Measurements from ENCODE around the gene FUCA2.

Gene FUCA2

DNA sequence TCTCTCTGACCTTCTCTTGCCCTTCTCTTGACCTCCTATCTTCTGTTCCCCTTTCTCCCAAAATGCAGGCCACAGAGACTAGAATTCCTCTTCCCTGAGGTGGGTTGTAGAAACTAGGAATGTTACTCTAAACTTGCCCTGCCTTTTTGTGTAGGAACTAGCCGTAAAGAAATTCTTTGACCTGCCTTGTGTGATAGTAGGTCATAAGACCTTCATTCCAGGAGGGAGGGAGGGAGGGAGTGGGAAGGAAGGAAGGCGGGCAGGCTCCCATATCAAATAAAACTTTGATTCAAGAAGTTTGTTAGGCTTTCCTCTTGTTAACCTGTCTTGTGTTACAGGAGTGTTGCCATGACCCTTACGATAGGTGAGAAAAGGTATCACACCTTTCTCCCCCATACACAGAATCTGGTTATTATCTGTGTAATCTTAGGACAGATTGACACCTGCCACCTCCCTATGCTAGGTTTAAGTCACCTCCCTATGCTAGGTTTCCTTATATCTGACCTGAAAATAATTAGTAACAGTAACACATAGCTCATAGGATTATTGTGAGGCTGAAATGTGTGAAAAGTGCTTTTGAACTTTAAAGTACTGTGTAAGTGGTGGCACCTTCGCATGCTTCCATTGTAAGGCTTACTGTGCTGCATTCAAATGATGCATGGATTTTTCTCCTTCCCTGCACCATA lies 32.6 kb upstream of the FUCA2 start:
- Histone ChIP-seq H3K4me3 (ENCODE audit: low read length) (no peak overlapping the region), H3K27me3 (replicated peaks; ENCODE audit: insufficient read depth, low read length) (no peaks in the 10 kb centered on the region), H3K27ac (ENCODE audit: low read length) (no peak overlapping the region), H3F3A (ENCODE audit: insufficient read depth, low read length) (no peaks in the 10 kb centered on the region), H4K20me1 (ENCODE audit: insufficient read depth, low read length) (no peaks in the 10 kb centered on the region), H3K36me3 (replicated peaks; ENCODE audit: insufficient read depth, low read length) (no peaks in the 10 kb centered on the region), H3K79me2 (ENCODE audit: low read length) (no peaks in the 10 kb centered on the region), H3K9ac (ENCODE audit: low read length) (no peak overlapping the region), H3K4me1 (ENCODE audit: low read length) (peaks cover 9% of the 10 kb centered on the region; the same call in 1 of the 2 replicates), H3K9me3 (replicated peaks; ENCODE audit: insufficient read depth, low read length) (no peaks in the 10 kb centered on the region), H3K4me2 (ENCODE audit: low read depth, low read length) (no peak overlapping the region), H2AFZ (ENCODE audit: low read length) (no peak overlapping the region), H3K9me2 (replicated peaks; ENCODE audit: insufficient read depth, low read length) (no peaks in the 10 kb centered on the region)
- DNase-seq = no peak
- no peak for TF ChIP-seq EZH2 (optimal IDR thresholded peaks at IDR 0.05; ENCODE audit: low read depth, low read length)

- no peak overlapping the region for H3K27ac ChIP-seq (ENCODE audit: low read length)
- no peaks in the 10 kb centered on the region for H3K79me2 ChIP-seq (ENCODE audit: low read length)
- H3K9me2 ChIP-seq (replicated peaks; ENCODE audit: insufficient read depth, low read length) = no peaks in the 10 kb centered on the region
- H3K9me3 ChIP-seq (replicated peaks; ENCODE audit: insufficient read depth, low read length) = no peaks in the 10 kb centered on the region
- H3K27me3 ChIP-seq (replicated peaks; ENCODE audit: insufficient read depth, low read length) = no peaks in the 10 kb centered on the region
- no peak overlapping the region for H3K4me2 ChIP-seq (ENCODE audit: low read depth, low read length)
- no peak overlapping the region for H2AFZ ChIP-seq (ENCODE audit: low read length)
- no peak overlapping the region for H3K9ac ChIP-seq (ENCODE audit: low read length)
- H4K20me1 ChIP-seq (ENCODE audit: insufficient read depth, low read length) = no peaks in the 10 kb centered on the region
- H3K36me3 ChIP-seq (replicated peaks; ENCODE audit: insufficient read depth, low read length) = no peaks in the 10 kb centered on the region
- peaks cover 9% of the 10 kb centered on the region; the same call in 1 of the 2 replicates for H3K4me1 ChIP-seq (ENCODE audit: low read length)
- no peak overlapping the region for H3K4me3 ChIP-seq (ENCODE audit: low read length)
- no peaks in the 10 kb centered on the region for H3F3A ChIP-seq (ENCODE audit: insufficient read depth, low read length)
- TF ChIP-seq EZH2 (optimal IDR thresholded peaks at IDR 0.05; ENCODE audit: low read depth, low read length) (no peak), EZH2phosphoT487 (IDR thresholded peaks at IDR 0.05; ENCODE audit: low read length) (no peak)
- TF ChIP-seq, protein P1, sequence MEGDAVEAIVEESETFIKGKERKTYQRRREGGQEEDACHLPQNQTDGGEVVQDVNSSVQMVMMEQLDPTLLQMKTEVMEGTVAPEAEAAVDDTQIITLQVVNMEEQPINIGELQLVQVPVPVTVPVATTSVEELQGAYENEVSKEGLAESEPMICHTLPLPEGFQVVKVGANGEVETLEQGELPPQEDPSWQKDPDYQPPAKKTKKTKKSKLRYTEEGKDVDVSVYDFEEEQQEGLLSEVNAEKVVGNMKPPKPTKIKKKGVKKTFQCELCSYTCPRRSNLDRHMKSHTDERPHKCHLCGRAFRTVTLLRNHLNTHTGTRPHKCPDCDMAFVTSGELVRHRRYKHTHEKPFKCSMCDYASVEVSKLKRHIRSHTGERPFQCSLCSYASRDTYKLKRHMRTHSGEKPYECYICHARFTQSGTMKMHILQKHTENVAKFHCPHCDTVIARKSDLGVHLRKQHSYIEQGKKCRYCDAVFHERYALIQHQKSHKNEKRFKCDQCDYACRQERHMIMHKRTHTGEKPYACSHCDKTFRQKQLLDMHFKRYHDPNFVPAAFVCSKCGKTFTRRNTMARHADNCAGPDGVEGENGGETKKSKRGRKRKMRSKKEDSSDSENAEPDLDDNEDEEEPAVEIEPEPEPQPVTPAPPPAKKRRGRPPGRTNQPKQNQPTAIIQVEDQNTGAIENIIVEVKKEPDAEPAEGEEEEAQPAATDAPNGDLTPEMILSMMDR (IDR thresholded peaks at IDR 0.05; ENCODE audit: low read length) = no peak
- DNase-seq = no peak
Measured at GRCh38 chr6:143543435-143543834, 31.9 kb upstream of the FUCA2 start.

GRCh38 chr6:143542888-143543287 lies 31.4 kb upstream of the FUCA2 start:
- Histone ChIP-seq H3K9ac (ENCODE audit: low read length) (no peak overlapping the region), H3K4me2 (ENCODE audit: low read depth, low read length) (no peak overlapping the region), H3K4me3 (ENCODE audit: low read length) (no peak overlapping the region), H3K9me2 (replicated peaks; ENCODE audit: insufficient read depth, low read length) (no peaks in the 10 kb centered on the region), H2AFZ (ENCODE audit: low read length) (no peak overlapping the region), H3F3A (ENCODE audit: insufficient read depth, low read length) (no peaks in the 10 kb centered on the region), H4K20me1 (ENCODE audit: insufficient read depth, low read length) (no peaks in the 10 kb centered on the region), H3K36me3 (replicated peaks; ENCODE audit: insufficient read depth, low read length) (no peaks in the 10 kb centered on the region), H3K79me2 (ENCODE audit: low read length) (no peaks in the 10 kb centered on the region), H3K9me3 (replicated peaks; ENCODE audit: insufficient read depth, low read length) (no peaks in the 10 kb centered on the region), H3K27ac (ENCODE audit: low read length) (no peak overlapping the region), H3K27me3 (replicated peaks; ENCODE audit: insufficient read depth, low read length) (no peaks in the 10 kb centered on the region), H3K4me1 (ENCODE audit: low read length) (peaks cover 9% of the 10 kb centered on the region; the same call in 1 of the 2 replicates)
- DNase-seq = no peak
- TF ChIP-seq EZH2phosphoT487 (IDR thresholded peaks at IDR 0.05; ENCODE audit: low read length) = no peak

- no peaks in the 10 kb centered on the region for H4K20me1 ChIP-seq (ENCODE audit: insufficient read depth, low read length)
- no peaks in the 10 kb centered on the region for H3K27me3 ChIP-seq (replicated peaks; ENCODE audit: insufficient read depth, low read length)
- no peak overlapping the region for H3K27ac ChIP-seq (ENCODE audit: low read length)
- no peak overlapping the region for H3K4me3 ChIP-seq (ENCODE audit: low read length)
- TF ChIP-seq EZH2 (optimal IDR thresholded peaks at IDR 0.05; ENCODE audit: low read depth, low read length) = no peak
- no peak for TF ChIP-seq EZH2phosphoT487 (IDR thresholded peaks at IDR 0.05; ENCODE audit: low read length)
- TF ChIP-seq, protein P1 (IDR thresholded peaks at IDR 0.05; ENCODE audit: low read length) = no peak
- H3K36me3 ChIP-seq (replicated peaks; ENCODE audit: insufficient read depth, low read length) = no peaks in the 10 kb centered on the region
- H3F3A ChIP-seq (ENCODE audit: insufficient read depth, low read length) = no peaks in the 10 kb centered on the region
- H2AFZ ChIP-seq (ENCODE audit: low read length) = no peak overlapping the region
- H3K4me1 ChIP-seq (ENCODE audit: low read length) = peaks cover 9% of the 10 kb centered on the region; the same call in 1 of the 2 replicates
- no peaks in the 10 kb centered on the region for H3K79me2 ChIP-seq (ENCODE audit: low read length)
- H3K9me3 ChIP-seq (replicated peaks; ENCODE audit: insufficient read depth, low read length) = no peaks in the 10 kb centered on the region
- no peak overlapping the region for H3K4me2 ChIP-seq (ENCODE audit: low read depth, low read length)
- H3K9me2 ChIP-seq (replicated peaks; ENCODE audit: insufficient read depth, low read length) = no peaks in the 10 kb centered on the region
- no peak overlapping the region for H3K9ac ChIP-seq (ENCODE audit: low read length)
- no peak for DNase-seq
Measured at GRCh38 chr6:143540192-143540591, 28.7 kb upstream of the FUCA2 start.
